Activated T-helper 9 cell treated with anti-CD3 and anti-CD28 coated beads, Interleukin-2, amount 50 U/mL, for 16 hours (primary cell): Measurements from ENCODE around the gene C3orf20.
"Not testable (repeated sequence)": the region's sequence is repeated elsewhere in the genome, so short reads cannot be mapped to it uniquely, and the experiment has no call there.

Experiments
- DNase-seq: peaks from one replicate; pipeline ENCODE4 v3.0.0-alpha.2; 2020; ENCODE audit warnings: low read depth

The C3orf20 gene

GRCh38 chr3:14650193-14650592 is 24.7 kb upstream of the C3orf20 start:
- DNase-seq: no peak

- DNase-seq: peak; percentile 86
These were observed 23.3 kb upstream of the C3orf20 start, which contains the start of gene CCDC174 for GRCh38 chr3:14651440-14652251. Gene CCDC174, plus strand, starts transcription at chr3:14651762. Its CDS starts 75 bp downstream, at chr3:14651837.

- not testable (repeated sequence) for DNase-seq
These were observed 22.5 kb upstream of the C3orf20 start for GRCh38 chr3:14652360-14652907.

GRCh38 chr3:14657579-14657978 is 17.4 kb upstream of the C3orf20 start:
- no peak for DNase-seq

- no peak for DNase-seq
These were observed 16.0 kb upstream of the C3orf20 start for GRCh38 chr3:14658978-14659377.

GRCh38 chr3:14660942-14661341 is 14.0 kb upstream of the C3orf20 start:
- no peak for DNase-seq

- no peak for DNase-seq
These were observed 11.4 kb upstream of the C3orf20 start for GRCh38 chr3:14663396-14664135.

- no peak for DNase-seq
These were observed 10.8 kb upstream of the C3orf20 start for GRCh38 chr3:14664170-14664569.

GRCh38 chr3:14672588-14672987 is 2.4 kb upstream of the C3orf20 start:
- DNase-seq: no peak

GRCh38 chr3:14676881-14677280 is 1.9 kb downstream of the C3orf20 start:
- no peak for DNase-seq

GRCh38 chr3:14678015-14678503 is 3.1 kb downstream of the C3orf20 start:
- DNase-seq: no peak

- DNase-seq: no peak
These were observed 5.2 kb downstream of the C3orf20 start for GRCh38 chr3:14680115-14680514.

- DNase-seq: no peak
These were observed 5.8 kb downstream of the C3orf20 start for GRCh38 chr3:14680716-14681115.

- DNase-seq: no peak
These were observed 9.5 kb downstream of the C3orf20 start for GRCh38 chr3:14684447-14684846.

GRCh38 chr3:14685179-14685578 is 10.2 kb downstream of the C3orf20 start:
- no peak for DNase-seq

- DNase-seq: no peak
These were observed 12.4 kb downstream of the C3orf20 start for GRCh38 chr3:14687360-14687759.

GRCh38 chr3:14688525-14688924 is 13.6 kb downstream of the C3orf20 start:
- DNase-seq: no peak

- no peak for DNase-seq
These were observed 14.5 kb downstream of the C3orf20 start for GRCh38 chr3:14689247-14689980.

GRCh38 chr3:14691239-14691638 is 16.3 kb downstream of the C3orf20 start:
- DNase-seq: no peak

- DNase-seq: no peak
These were observed 16.8 kb downstream of the C3orf20 start for GRCh38 chr3:14691719-14692118.

- no peak for DNase-seq
These were observed 23.8 kb downstream of the C3orf20 start for GRCh38 chr3:14698601-14699244.

- DNase-seq: no peak
These were observed 24.7 kb downstream of the C3orf20 start for GRCh38 chr3:14699643-14700042.
